ENCODE data around the gene CSMD2.

CSMD2 gene

DNA sequence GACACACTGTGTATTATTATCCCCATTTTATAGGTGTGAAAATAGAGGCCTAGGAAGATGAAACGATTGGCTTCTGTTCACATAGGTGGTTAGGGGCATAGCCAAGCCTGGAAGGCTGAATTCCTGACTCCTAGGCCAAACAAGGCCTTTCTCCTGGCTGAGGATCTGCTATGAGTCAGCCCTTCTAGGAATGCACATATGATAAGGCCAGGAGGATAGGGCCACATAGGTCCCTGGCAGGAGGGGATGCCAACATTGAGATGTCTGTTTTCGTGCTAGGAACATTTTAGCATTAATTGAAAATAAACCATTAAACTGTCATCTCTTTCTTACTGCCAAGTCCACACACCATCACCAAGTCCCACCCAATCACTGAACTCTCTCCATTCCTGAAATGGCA lies 9.2 kb downstream of the CSMD2 start:
- DNase-seq (ENCODE audit: low read depth), result no peak

DNA sequence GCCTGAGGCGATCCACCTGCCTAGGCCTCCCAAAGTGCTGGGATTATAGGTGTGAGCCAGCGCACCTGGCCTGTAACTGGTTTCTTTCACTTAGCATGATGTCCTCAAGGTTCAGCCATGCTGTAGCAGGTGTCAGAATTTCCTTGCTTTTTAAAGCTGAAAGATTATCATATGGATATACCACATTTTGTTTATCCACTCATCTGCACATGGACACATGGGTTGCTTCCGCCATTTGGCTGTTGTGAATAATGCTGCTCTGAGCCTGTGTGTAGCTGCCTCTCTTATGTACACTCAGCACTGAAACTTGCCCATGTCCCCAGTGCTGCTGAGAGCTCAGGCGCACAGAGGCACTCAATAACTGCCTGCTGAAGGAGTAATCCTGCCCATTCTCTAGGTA lies 11.8 kb downstream of the CSMD2 start:
- DNase-seq (ENCODE audit: low read depth), result no peak

DNA sequence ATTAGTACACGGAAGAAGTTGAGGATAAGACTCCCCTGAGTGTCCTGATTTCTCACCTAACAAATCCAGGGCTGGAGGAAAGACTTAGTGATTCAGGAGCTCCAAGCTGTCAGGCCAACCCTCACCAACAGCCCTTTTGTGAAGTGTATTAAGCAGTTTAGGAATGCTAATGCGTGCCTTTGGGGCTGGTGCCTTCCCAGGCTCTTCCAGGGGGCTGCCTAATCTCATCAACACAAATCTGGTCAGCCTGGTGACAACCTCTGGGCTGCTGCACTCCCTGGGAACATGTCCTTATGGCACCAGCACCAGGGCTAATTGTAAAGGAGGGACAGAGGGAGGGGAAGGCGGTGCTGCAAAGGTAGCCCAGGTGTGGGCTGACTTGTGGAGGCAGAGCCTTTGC lies 15.5 kb downstream of the CSMD2 start:
- DNase-seq (ENCODE audit: low read depth), result no peak

DNA sequence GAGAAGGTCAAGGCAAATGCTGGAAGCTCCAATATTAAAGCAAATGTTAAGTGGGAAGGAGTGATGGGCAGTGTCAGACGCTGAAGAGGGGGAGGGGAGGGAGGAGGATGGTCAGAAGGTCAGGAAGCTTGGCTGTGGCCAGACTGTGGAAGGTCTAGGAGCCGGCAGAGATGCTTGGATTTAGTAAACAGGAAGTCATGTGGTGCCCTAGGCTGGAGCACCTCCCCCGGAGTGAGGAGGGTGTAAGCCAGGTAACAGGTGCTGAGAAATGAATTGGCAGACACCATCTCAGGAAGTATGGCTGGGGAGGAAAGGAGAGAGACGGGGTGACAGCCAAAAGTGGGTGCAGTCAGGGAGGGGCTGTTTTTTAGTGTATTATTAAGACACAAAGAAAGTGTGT lies 17.7 kb downstream of the CSMD2 start:
- no peak for DNase-seq (ENCODE audit: low read depth)

DNA sequence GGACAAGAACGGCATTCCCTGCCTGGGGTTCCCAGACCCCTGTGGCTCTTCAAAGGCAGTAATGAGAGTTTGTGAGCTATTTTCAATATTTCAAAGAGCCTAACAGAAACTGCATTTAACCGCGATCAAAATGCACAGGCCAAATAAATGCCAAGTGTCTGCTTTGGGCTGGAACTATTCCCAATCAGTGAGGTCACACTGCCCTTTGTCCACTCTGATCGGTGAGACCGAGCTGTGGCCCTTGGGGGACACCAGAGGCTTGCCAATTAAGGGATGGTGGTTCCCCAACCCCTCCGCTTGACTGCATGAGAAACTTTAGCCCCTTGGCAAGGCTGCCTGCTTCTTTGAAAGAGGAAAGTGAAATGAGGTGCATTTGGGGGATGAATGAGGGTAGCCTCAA lies 20.3 kb downstream of the CSMD2 start:
- no peak for DNase-seq (ENCODE audit: low read depth)

DNA sequence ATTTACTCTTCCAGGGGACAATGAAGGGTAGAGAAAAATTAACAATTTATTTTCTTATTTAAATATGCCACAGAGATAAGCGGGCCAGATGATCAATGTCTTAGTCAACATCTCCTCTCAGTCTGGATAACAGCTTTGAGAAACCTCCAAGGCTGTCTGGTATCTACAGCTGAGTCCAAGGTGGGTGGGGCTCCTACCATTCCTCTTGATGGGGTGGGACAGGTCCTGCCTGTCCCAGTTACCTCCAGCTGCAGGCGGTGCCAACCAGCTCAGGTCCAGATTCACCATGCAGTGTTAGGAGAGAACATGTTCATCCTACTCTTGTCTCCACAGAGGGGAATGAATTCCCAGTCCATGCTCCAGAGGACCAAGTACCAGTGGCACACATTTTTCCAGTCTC lies 21.1 kb downstream of the CSMD2 start:
- DNase-seq (ENCODE audit: low read depth), result no peak

DNA sequence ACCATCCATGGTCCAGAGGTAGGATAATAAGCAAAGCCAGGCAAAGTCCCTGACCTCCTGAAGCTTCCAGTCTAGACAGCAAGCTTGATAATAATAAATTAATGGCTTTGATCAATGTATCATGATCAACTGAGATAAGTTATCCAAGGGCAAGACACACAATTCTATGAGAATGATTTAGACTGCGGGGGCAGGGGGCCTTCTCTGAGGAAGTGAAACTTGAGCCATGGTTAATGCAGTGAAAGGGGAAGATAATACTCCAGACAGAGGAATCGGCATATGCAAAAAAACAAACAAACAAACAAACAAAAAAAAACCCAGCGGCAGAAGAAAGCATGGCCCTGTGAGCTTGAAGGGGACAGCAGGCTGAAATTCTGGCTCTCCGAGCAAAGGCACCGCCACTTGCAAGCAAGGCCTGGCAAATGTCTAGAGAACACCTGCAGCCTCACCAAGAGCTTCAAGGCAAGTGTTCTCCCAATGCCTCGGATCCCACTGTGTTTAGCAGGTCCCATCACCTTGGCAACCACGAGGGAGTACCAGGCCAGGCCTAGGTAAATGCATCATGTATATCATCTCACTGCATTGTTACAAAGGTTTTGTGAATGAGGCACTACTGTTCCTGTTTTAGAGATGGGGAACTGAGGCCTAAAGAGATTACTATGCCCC lies 24.9 kb downstream of the CSMD2 start:
- DNase-seq (ENCODE audit: low read depth), result no peak

DNA sequence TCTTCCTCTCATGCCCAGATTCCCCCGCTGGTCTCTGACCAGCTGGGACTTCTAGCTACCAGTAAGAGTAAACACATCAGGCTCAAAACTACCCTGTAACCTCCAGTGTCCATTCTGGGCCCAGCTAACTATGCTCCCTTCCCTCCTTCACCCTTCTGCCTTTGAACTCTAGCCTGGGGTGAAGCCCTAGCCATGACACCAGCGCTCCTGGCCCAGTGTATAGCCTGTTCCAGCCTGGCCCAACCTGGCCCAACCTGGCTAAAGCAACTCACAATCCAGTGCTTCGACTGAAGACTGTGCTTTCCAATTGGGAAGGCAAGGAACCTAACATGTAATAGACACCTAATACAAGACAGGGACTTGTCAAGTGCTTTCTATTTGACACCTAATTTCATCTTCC lies 27.6 kb downstream of the CSMD2 start:
- DNase-seq (ENCODE audit: low read depth), result no peak

DNA sequence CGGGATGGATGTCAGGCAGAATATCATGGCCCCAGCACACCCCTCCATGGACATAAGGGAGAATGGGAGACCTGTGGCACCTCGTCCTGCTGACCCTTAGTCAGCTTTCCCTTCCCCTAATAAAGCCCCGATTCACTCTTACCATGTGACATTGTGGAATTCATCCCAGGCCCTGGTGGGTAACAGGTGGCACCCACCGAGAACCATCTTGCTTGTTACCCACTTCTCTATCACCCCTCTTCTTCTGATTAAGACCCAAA lies 32.9 kb downstream of the CSMD2 start:
- no peak for DNase-seq (ENCODE audit: low read depth)

DNA sequence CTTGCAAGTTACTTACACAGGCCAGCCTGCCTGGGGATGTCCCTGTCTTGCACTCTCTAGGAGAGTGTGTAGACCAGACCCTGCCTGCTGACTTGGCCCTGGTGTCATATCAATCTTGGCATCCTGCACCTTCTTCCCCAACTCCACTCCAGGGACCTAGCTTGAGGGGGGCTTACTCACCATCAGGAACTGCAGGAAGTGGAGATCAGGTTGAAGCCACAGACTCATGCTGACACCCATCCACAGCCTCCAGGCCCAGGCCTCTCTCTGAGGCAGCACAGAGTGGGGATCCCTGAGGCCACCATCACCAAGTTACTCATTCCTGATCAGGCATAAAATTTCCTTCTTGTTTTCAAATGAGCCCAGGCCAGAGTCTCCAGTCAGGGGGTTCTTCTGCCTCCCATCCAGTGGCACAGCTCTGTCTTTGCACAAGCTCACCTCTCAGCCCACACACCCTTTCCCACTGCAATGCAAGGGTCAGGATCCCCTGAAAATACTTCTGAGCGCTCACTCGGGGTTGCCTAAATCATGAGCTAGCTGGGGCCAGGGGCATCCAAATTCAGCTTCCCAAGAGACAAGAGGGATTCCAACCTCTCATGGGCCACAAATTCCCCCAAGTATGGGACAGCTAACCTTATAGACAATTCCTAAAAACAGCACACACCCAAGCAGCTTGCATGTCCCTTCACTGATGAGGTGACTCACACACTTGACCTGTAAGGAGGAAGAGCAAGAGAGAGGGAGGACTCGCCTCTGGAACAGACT lies 33.5 kb downstream of the CSMD2 start:
- no peak for DNase-seq (ENCODE audit: low read depth)

DNA sequence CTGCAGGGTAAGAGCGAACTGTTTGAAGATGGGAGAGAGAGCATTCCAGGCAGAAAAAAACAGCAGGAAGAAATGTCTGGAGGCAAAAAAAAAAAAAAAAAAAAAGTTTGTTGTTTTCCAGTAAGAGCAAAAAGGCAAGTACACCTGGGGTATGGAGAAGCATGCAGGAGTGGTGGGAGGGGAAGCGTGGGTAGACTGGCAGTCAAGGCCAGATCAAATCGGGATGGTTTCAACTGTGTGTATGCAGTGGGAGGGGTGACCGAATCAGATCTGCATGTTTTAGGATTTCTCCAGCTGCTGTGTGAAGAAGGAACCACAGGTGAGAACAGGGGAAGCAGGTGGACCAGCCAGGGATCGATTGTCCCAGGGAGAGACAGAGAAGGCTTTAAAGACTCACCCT lies 34.7 kb downstream of the CSMD2 start:
- no peak for DNase-seq (ENCODE audit: low read depth)

DNA sequence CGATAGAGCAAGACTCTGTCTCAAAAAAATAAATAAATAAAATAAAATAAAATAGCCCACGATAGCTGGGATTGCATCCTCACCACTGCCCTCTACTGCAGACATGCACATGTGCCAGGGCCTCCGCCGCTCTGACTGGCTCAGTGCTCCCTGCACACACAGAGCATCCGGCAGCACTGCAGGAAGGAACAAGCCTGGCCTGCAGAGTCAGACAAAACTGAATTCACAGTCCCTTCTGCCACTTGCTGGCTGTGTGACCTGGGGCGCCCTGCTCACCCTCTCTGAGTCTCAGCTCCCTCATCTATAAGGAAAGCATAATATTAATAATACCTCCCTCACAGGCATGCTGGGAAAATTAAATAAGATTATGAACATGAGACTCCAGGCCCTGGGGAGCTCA lies 35.4 kb downstream of the CSMD2 start:
- no peak for DNase-seq (ENCODE audit: low read depth)

DNA sequence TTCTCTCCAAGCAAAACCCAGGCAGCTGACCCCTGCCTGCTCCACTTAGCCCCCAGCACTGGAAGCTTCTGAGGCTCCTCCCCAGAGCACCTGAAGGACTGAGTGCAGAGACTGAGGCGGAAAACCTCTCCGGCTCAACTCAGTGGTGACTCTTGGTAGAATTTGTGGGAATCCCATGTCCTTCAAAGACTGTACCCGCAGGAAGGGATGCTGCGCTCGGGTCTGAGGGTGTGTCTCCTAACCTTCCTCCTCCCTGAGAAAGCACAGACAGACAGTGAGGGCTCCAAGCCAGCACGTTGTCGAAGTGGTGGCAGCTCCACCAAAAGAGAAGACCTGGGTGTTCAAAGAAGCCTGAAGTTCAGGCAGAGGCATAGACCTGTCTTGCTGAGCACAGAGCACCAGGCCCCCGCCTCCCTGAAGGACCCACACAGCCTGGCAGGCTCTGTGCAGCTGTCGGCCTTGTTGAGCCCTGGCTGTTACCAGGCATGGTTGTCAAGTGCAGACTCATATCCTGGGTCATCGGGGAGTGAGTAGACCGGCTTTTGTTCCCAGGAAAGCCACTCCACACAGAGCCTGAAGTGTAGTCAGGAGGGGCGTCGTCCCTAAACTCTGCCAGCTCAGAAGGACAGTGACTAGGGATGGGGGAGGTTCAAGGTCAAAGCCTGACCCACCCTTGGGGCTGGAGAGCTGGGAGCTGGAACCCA lies 36.7 kb downstream of the CSMD2 start:
- DNase-seq (ENCODE audit: low read depth), result no peak

DNA sequence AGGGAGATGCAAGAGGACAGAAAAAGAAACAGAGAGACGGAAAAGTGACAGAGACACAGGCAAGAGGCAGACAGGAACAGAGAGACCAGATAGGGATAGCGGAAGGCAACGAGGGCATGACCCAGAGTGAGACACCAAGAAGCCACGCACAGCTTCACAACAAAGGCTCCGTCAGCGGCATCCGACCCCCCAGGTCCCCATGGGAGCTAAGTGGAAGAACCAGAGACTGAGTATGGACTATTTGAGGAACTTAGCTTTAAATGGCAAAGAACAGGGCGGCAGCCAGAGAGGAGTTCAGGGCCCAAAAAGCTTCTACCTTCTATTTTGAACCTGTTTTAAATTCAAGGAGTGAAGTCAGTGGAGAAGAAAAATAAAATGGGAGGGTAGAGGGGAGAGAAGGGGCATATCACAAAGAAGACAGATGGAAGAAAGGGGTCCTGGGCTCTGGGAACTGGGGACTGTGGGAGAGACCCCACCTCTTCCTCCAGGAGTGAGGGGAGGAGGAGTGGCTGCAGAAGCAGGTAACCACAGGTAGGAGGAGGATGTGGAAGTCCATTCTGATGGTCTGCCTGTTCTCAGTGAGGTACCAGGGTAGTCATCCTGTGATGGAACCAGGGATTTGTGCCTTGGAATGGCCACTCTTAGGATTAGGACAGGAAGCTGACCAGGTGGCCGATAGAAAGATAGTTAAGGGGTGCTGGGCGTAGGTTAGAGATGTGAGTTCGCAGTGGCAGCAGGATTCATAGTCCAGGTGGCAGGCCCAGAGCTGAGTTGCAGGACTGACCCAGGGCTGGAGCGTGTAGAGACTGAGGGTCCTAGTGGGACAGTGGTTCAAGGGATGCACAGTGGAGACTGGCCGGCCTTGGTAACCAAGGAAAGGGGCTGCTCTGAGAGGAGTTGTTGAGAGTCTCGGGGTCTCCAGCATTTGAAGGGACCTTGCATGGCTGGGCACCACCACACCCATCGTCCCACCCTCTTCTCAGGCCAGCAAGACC lies 37.7 kb downstream of the CSMD2 start:
- DNase-seq (ENCODE audit: low read depth), result no peak

DNA sequence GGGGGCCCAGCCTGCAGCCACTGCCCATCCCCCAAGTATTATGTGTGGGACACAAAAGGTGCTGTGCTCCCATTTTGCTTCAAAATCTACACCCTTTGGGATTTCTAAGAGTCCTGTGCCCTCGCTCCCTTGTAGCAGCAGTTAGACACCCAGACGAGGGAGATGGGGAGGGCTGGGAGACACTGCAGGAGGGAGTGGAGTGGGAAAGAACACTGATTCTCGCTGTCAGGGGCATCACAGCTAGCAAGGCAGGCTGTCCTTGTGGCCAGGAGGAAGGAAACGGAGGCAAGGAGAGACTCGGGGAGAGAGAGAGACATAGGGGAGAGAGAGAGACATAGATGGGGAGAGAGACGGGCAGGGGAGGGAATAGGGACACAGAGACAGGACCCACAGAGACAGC lies 38.5 kb downstream of the CSMD2 start:
- DNase-seq (ENCODE audit: low read depth), result no peak

DNA sequence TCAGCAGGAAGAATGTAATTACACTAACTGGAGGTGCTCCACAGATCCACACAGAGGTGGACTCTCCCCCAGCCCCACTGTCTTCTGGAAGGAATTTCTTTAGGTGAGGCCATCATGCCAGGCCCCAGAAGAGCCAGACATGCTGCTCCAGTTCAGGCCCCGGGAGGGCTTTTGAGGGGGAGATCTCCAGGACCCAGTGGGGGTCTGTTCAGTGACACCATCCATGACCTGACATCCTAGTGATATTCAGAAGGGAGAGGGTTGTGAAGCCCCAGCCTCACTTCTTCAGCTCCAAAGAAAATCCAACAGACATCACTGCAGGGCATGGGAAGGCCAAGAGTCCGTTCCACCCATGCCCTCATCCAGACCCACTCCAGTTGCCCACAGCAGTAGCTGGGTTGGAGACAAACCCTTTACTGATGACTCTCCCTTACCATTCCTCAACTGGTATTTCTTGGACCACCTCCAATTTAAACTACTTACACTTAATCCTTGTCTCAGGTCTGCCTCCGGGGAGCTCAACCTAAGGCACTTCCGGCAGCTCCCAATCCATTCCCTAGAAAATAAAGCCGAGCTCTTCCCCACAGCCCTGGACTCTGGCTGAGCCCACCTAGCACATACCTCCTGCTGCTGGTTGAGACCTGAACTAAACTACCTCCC lies 39.2 kb downstream of the CSMD2 start:
- no peak for DNase-seq (ENCODE audit: low read depth)

DNA sequence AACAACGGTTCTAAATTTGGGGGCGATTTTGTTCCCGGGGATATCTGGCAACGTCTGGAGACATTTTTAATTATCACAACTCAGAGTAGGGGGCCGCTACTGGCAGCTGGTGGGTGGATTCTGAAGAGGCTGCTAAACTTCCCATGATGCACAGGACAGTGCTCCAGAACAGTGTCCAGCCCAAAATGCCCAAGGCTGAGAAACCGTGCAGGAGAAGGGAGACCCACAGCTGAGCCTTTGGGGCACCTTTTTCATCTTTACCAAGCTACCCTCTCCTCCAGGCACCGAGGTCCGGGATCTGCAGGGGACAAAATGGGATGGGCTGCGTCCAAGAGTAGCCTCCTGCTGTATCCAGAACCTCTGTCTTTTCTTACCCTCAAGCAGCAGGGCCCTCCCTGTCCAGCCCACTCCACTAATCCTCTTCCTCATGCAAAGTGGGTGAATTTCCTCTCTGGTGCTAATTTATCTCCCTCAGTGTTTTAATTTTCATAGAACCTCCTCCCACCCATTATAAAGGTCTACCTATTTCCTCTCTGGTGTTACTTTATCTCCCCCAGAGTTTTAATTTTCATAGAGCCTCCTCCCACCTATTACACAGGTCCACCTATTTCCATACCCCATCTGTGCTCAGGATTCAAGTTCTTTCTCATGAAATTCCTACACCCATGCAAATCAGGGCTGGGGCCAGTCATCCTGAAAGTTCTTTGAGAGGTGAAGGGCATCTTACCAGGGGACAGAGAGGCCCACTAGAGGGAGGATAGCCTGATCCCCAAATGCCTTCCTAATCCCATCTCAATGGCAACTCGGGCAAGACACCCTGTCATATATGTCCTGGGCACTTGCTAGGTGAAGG lies 42.7 kb downstream of the CSMD2 start:
- no peak for DNase-seq (ENCODE audit: low read depth)

DNA sequence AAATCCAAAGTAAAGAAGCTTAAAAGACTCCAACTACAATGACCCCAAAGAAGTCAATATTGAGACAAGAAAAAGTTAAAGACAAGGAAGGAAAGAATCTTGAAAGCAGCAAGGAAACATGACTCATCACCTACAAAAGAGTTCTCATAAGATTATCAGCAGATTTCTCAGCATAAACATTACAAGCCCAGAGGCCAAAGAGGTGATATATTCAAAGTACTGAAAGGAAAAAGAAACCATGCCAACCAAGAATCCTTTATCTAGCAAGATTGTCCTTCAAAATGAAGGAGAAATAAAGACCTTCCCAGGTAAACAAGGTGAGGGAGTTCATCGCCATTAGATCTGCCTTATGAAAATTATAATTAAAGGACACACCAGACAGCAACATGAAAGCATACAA lies 49.8 kb downstream of the CSMD2 start:
- no peak for DNase-seq (ENCODE audit: low read depth)

DNA sequence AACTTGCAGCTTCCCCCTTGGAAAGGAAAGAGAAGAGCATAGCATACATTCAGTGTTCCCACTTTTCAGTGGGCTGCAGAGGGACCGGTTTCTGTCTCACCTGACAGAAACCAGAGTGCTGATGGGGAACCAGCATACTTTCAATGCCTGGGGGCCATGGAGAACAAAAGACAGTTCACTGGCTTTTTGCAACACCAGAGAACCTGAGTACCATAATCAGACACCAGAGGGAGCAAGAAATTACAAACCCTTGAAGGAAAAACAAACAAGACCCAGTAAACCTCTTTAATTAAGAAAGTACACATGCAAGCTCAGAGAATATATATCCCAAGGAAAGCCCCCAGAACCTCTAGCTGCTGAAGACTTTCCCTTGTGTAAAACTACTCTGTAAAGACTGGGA lies 51.1 kb downstream of the CSMD2 start:
- no peak for DNase-seq (ENCODE audit: low read depth)

DNA sequence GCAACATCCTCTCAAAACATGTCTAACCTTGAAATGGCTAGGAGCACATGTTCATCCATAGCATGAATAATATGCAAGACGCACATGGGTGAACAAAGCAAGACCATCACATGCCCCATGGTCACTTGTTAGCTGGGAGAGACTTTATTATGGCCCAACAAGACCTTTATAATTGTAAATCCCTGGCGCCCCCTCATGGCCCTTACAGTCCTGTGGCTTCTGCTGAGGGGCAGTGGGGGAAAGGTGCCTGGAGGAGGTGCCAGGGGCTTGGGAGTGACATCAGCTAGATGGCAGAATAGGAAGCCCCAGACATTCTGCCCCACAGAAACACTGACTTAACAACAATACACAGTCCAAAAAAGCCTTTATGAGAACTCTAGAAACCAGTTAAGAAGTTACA lies 51.7 kb downstream of the CSMD2 start:
- no peak for DNase-seq (ENCODE audit: low read depth)

DNA sequence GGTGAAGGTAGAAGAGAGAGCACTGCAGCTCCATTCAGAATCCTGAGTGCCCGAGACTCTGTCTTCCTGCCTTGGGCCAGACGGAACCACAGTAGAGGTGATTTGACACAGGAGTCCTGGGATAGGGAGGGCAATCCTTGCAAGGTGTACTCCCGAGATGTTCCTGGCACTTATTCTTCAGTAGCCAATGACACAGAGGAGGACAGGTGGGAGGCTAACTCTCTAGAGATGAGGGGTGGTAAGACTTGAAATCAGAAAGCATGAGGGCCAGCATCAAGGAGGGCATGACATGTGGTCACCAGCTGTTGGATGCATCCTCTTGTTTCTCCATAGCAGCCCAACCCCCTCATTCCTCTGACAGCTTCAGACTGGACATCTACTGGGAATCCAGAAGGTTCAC lies 56.3 kb downstream of the CSMD2 start:
- no peak for DNase-seq (ENCODE audit: low read depth)
